ENCODE data around the gene PGPEP1.

PGPEP1 gene

DNA sequence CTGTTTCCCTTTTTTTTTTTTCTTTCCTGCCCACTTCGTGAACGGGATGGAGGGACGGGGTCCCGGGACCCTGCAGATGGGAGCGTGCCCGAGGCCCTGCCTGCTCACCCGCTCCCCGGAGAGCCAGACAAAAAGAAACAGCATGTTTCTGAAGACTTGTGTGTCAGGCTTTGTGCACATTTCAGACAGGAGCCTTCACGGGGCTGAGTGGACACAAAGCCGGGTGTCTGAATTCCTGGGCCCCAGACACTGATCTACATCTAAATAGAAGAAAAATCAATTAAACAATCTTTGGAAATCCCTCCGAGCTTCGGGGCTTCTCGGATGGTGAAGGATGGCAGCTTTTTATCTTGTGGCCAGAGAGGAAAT lies 4.2 kb downstream of the PGPEP1 start:
- TF ChIP-seq POLR2AphosphoS5 (IDR thresholded peaks at IDR 0.05; ENCODE audit: low read depth, low read length): no peak

DNA sequence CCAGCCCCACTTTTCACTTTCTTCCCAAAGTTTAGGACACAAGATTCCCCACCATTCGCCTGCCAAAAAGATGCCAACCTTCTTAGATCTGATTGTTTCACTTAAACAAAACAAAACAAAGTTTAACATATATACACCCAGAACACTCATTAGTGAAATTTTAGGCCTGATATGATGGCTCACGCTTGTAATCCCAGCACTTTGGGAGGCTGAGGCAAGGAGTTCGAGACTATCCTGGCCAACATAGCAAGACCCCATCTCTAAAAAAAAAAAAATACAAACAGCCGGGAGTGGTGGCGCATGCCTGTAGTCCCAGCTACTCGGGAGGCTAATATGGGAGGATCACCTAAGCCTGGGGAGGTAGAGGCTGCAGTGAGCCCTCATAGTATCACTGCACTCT lies 4.9 kb downstream of the PGPEP1 start:
- TF ChIP-seq FOXP2 (optimal IDR thresholded peaks at IDR 0.05; ENCODE audit: borderline replicate concordance, extremely low read depth, extremely low read length, insufficient read depth) (no peak), SIN3A (IDR thresholded peaks at IDR 0.05; ENCODE audit: borderline replicate concordance, insufficient read depth, low read length) (no peak), POLR2AphosphoS5 (IDR thresholded peaks at IDR 0.05; ENCODE audit: low read depth, low read length) (no peak), TAF1 (IDR thresholded peaks at IDR 0.05; ENCODE audit: borderline replicate concordance, insufficient read depth, low read length) (no peak)
- TF ChIP-seq, protein P1, sequence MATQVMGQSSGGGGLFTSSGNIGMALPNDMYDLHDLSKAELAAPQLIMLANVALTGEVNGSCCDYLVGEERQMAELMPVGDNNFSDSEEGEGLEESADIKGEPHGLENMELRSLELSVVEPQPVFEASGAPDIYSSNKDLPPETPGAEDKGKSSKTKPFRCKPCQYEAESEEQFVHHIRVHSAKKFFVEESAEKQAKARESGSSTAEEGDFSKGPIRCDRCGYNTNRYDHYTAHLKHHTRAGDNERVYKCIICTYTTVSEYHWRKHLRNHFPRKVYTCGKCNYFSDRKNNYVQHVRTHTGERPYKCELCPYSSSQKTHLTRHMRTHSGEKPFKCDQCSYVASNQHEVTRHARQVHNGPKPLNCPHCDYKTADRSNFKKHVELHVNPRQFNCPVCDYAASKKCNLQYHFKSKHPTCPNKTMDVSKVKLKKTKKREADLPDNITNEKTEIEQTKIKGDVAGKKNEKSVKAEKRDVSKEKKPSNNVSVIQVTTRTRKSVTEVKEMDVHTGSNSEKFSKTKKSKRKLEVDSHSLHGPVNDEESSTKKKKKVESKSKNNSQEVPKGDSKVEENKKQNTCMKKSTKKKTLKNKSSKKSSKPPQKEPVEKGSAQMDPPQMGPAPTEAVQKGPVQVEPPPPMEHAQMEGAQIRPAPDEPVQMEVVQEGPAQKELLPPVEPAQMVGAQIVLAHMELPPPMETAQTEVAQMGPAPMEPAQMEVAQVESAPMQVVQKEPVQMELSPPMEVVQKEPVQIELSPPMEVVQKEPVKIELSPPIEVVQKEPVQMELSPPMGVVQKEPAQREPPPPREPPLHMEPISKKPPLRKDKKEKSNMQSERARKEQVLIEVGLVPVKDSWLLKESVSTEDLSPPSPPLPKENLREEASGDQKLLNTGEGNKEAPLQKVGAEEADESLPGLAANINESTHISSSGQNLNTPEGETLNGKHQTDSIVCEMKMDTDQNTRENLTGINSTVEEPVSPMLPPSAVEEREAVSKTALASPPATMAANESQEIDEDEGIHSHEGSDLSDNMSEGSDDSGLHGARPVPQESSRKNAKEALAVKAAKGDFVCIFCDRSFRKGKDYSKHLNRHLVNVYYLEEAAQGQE (IDR thresholded peaks at IDR 0.05; ENCODE audit: insufficient read depth in 1 of 2, low read depth in 2 of 2, low read length in 2 of 2): no peak

DNA sequence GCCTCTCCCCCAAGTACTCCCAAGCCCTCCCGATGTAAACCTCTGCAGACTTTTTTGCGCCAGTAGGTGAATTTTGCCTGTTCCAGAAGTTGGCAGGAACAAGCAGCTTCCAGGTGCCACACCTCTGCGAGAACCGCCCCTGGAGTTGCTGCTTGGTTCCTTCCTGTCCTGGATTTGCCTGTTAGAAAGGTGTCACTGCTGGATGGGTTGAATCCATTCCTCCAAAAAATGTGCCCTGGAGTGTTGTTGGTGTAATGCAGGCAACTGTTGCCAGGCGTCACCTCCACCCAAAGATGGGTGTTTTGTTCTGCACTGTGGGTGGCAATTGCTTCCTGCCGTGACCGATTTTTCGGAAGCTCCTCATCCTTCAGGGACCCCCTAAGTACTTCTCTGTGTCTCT lies 5.7 kb downstream of the PGPEP1 start:
- no peak for TF ChIP-seq FOXP2 (optimal IDR thresholded peaks at IDR 0.05; ENCODE audit: borderline replicate concordance, extremely low read depth, extremely low read length, insufficient read depth)
- TF ChIP-seq, protein P1 (IDR thresholded peaks at IDR 0.05; ENCODE audit: insufficient read depth in 1 of 2, low read depth in 2 of 2, low read length in 2 of 2): no peak
- no peak for TF ChIP-seq SIN3A (IDR thresholded peaks at IDR 0.05; ENCODE audit: borderline replicate concordance, insufficient read depth, low read length)
- no peak for TF ChIP-seq TAF1 (IDR thresholded peaks at IDR 0.05; ENCODE audit: borderline replicate concordance, insufficient read depth, low read length)
- no peak for TF ChIP-seq POLR2AphosphoS5 (IDR thresholded peaks at IDR 0.05; ENCODE audit: low read depth, low read length)

DNA sequence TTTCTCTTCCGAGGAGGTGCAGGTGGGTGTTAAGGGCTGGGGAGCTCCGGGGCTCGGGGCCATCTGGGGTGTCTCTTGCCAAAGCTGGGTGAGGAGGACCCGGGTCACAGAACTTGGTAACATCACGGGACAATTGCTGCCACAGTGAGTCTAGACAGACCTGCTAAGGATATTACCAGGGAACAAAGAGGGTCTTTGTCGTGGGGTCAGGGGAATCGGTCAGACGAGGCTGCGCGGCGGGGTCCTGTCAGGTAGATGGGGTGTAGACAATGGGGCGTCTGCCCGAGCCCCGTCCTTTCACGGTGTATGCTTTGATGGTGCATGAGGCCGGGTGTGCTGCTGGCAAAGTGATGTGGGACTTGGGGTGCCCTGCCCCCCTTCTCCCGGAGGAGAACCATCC lies 7.8 kb downstream of the PGPEP1 start:
- TF ChIP-seq FOXP2 (optimal IDR thresholded peaks at IDR 0.05; ENCODE audit: borderline replicate concordance, extremely low read depth, extremely low read length, insufficient read depth): no peak
- no peak for TF ChIP-seq TAF1 (IDR thresholded peaks at IDR 0.05; ENCODE audit: borderline replicate concordance, insufficient read depth, low read length)
- TF ChIP-seq SIN3A (IDR thresholded peaks at IDR 0.05; ENCODE audit: borderline replicate concordance, insufficient read depth, low read length): no peak
- TF ChIP-seq, protein P1 (IDR thresholded peaks at IDR 0.05; ENCODE audit: insufficient read depth in 1 of 2, low read depth in 2 of 2, low read length in 2 of 2): no peak
- TF ChIP-seq POLR2AphosphoS5 (IDR thresholded peaks at IDR 0.05; ENCODE audit: low read depth, low read length): no peak

DNA sequence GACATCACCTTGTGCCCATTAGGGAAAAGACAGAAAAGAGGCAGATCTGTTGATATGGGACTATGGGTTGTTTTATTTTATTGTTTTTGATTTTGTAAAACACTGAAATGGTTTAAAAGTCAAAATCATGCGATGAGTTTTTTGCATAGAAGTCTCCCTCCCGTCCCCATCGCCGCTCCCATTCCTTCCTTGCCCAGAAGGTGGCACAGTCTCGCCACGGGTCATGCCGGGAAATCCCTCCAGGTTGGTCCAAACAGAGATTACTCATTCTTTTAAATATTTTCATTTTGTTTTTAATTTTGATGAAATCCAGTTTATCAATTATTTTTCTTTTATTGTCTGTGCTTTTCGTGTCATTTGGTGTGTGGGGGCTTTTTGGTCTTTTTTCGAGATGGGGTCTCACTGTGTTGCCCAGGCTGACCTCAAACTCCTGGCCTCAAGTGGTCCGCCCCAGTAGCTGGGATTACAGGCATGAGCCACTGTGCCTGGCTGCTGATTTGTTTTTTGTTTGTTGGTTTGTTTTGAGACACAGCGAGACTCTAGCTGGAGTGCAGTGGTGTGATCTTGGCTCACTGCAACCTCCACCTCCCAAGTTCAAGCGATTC lies 9.2 kb downstream of the PGPEP1 start:
- TF ChIP-seq, protein P1 (IDR thresholded peaks at IDR 0.05; ENCODE audit: insufficient read depth in 1 of 2, low read depth in 2 of 2, low read length in 2 of 2): no peak
- TF ChIP-seq POLR2AphosphoS5 (IDR thresholded peaks at IDR 0.05; ENCODE audit: low read depth, low read length) (no peak), SIN3A (IDR thresholded peaks at IDR 0.05; ENCODE audit: borderline replicate concordance, insufficient read depth, low read length) (no peak), TAF1 (IDR thresholded peaks at IDR 0.05; ENCODE audit: borderline replicate concordance, insufficient read depth, low read length) (no peak), FOXP2 (optimal IDR thresholded peaks at IDR 0.05; ENCODE audit: borderline replicate concordance, extremely low read depth, extremely low read length, insufficient read depth) (no peak)

All from PFSK-1 (cell line).